Activated CD4-positive, alpha-beta T cell treated with anti-CD3 and anti-CD28 coated beads, Interleukin-2, amount 10 ng/mL, durations not matched to agents 7 days and 5 days (primary cell): ENCODE data around the gene IL20RB. TPM values are rescaled to one million over a fixed set of nuclear protein-coding genes. Genes with fewer than 3 reads are reported as not detected.
"Not testable (repeated sequence)": the region's sequence is repeated elsewhere in the genome, so short reads cannot be mapped to it uniquely, and the experiment has no call there.

Experiments used
- CTCF ChIA-PET: fragments of 350-600 bp; sonication (Branson Sonifier 250); formaldehyde crosslinking; loops from one replicate; lab custom pipeline; 2021; ENCODE audit warnings: antibody characterized with exemption; lab: Charles Lee
- POLR2A ChIA-PET: fragments of 350-600 bp; sonication (Branson Sonifier 250); formaldehyde crosslinking; loops from one replicate; lab custom pipeline; 2021; ENCODE audit warnings: antibody characterized with exemption; lab: Charles Lee
- DNase-seq: peaks from one replicate; pipeline ENCODE4 v3.0.0-alpha.2; 2020
- H3K27ac Mint-ChIP-seq: one replicate; pipeline ENCODE4 v1.8.0; 2021; ENCODE audit warnings: mild to moderate bottlenecking, moderate library complexity, mixed read lengths
- H3K27me3 Mint-ChIP-seq: one replicate; pipeline ENCODE4 v1.8.0; 2021; ENCODE audit warnings: mixed read lengths
- H3K36me3 Mint-ChIP-seq: one replicate; pipeline ENCODE4 v1.8.0; 2021; ENCODE audit warnings: low read depth, mixed read lengths
- H3K4me1 Mint-ChIP-seq: one replicate; pipeline ENCODE4 v1.8.0; 2021; ENCODE audit warnings: mixed read lengths
- H3K4me3 Mint-ChIP-seq: one replicate; pipeline ENCODE4 v1.8.0; 2021; ENCODE audit warnings: mild to moderate bottlenecking, moderate library complexity, mixed read lengths
- H3K9me3 Mint-ChIP-seq: one replicate; pipeline ENCODE4 v1.8.0; 2021; ENCODE audit warnings: mixed read lengths
- total RNA-seq, 2 experiments: library from RNA; stranded (reverse); gene quantifications; one replicate each; pipeline ENCODE4 v1.2.3, GENCODE V29; 2021

Gene IL20RB
- total RNA-seq, 2 experiments from 2014 or later, result 1.2 to 1.6 TPM

DNA sequence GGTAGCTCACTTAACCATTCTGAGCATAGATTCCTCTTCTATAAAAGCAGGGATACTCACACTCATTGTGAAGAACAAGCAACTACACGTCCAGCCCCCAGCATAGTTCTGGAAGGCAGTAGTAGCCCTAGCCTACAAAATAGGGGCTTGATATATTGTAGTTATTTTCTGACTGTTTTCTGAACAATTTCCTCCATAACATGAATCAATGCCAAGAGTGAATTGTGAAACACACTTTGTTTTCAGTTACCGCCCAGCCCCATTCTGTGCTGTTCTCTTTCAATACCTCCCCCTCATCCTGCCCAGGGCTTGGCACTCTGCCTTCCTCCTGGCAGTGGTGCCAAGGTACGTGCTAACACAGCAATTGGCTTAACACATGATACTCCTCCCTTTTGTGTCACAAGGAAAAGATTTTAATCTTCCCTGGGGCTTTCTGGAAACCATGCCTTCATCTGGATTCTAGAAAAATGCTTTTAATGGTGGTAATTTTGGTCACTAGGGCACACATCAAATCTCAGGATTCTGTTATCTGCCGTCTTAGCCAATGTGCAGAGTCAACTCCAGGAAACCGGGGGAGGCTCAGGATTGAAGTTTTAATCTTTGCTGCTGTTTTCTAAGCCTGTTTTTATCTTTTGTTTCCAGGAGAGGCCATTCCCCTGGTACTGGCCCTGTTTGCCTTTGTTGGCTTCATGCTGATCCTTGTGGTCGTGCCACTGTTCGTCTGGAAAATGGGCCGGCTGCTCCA is 37.2 kb downstream of the IL20RB start:
- Mint-ChIP-seq H3K27me3 (no peaks in the 10 kb centered on the region), H3K4me1 (no peaks in the 10 kb centered on the region), H3K9me3 (no peaks in the 10 kb centered on the region), H3K27ac (no peak overlapping the region), H3K36me3 (no peaks in the 10 kb centered on the region), H3K4me3 (no peak overlapping the region)
- ChIA-PET CTCF (no interaction called here), POLR2A (no interaction called here)
- DNase-seq, result no peak

GRCh38 chr3:136995652-136996051 is 37.9 kb downstream of the IL20RB start:
- Mint-ChIP-seq H3K4me1 (no peaks in the 10 kb centered on the region), H3K36me3 (no peaks in the 10 kb centered on the region), H3K4me3 (no peak overlapping the region), H3K27ac (no peak overlapping the region), H3K27me3 (no peaks in the 10 kb centered on the region), H3K9me3 (no peaks in the 10 kb centered on the region)
- CTCF ChIA-PET, result no interaction called here
- DNase-seq, result no peak
- POLR2A ChIA-PET, result no interaction called here

- Mint-ChIP-seq H3K27me3 (no peaks in the 10 kb centered on the region), H3K9me3 (peaks cover 3% of the 10 kb centered on the region), H3K36me3 (peaks cover 5% of the 10 kb centered on the region), H3K27ac (no peak overlapping the region), H3K4me1 (no peaks in the 10 kb centered on the region), H3K4me3 (no peak overlapping the region)
- DNase-seq, result no peak
- CTCF ChIA-PET, result interaction anchor here (1.1 kb wide), 1 partner anchor 15 kb away, joined by 4 read pairs; no protein-coding TSS in a partner anchor
- POLR2A ChIA-PET, result no interaction called here
These were observed 42.3 kb downstream of the IL20RB start for GRCh38 chr3:137000039-137000438.

GRCh38 chr3:137007376-137007775 is 49.6 kb downstream of the IL20RB start:
- H3K36me3 Mint-ChIP-seq, H3K9me3 Mint-ChIP-seq, H3K27ac Mint-ChIP-seq, H3K4me1 Mint-ChIP-seq, H3K4me3 Mint-ChIP-seq, DNase-seq, POLR2A ChIA-PET, H3K27me3 Mint-ChIP-seq: not testable (repeated sequence)
- CTCF ChIA-PET, result interaction anchor here (0.9 kb wide), 1 partner anchor 255 kb away, joined by 4 read pairs; the partner anchor contains the start of gene STAG1

DNA sequence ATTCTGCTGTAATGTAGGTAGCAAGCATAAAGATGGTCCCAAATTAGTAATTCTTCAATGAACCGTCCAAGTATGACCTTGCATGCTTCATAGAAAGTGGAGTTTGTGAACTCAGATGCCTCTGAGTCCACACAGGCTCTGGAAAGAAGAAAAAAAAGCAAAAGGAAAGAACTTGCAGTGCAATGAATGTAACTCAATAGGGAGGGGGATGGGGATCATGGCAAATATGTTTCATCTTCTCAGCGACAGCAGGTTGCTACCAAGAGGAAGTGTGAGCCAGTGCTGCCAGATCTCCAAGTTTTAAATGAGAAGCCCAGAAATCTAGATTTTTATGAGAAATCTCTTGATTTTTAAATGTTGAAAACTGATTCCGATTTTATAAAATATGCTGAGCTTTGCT is 50.3 kb downstream of the IL20RB start:
- Mint-ChIP-seq H3K4me3 (no peak overlapping the region), H3K27ac (no peak overlapping the region), H3K36me3 (no peaks in the 10 kb centered on the region), H3K9me3 (no peaks in the 10 kb centered on the region), H3K4me1 (no peaks in the 10 kb centered on the region), H3K27me3 (no peaks in the 10 kb centered on the region)
- CTCF ChIA-PET, result no interaction called here
- POLR2A ChIA-PET, result no interaction called here
- DNase-seq, result no peak

- no peaks in the 10 kb centered on the region for H3K27me3 Mint-ChIP-seq
- H3K4me3 Mint-ChIP-seq, result no peak overlapping the region
- H3K36me3 Mint-ChIP-seq, result no peaks in the 10 kb centered on the region
- no peak overlapping the region for H3K27ac Mint-ChIP-seq
- DNase-seq, result no peak
- ChIA-PET POLR2A (no interaction called here), CTCF (no interaction called here)
- H3K4me1 Mint-ChIP-seq, result peaks cover 5% of the 10 kb centered on the region
- no peaks in the 10 kb centered on the region for H3K9me3 Mint-ChIP-seq
These were observed 51.2 kb downstream of the IL20RB start for GRCh38 chr3:137008976-137009375.

DNA sequence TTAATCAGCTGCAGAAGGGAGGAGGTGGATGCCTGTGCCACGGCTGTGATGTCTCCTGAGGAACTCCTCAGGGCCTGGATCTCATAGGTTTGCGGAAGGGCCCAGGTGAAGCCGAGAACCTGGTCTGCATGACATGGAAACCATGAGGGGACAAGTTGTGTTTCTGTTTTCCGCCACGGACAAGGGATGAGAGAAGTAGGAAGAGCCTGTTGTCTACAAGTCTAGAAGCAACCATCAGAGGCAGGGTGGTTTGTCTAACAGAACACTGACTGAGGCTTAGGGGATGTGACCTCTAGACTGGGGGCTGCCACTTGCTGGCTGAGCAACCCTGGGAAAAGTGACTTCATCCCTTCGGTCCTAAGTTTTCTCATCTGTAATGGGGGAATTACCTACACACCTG is 52.4 kb downstream of the IL20RB start:
- Mint-ChIP-seq H3K36me3 (no peaks in the 10 kb centered on the region), H3K4me3 (no peak overlapping the region), H3K27me3 (no peaks in the 10 kb centered on the region), H3K4me1 (peaks cover 14% of the 10 kb centered on the region), H3K27ac (no peak overlapping the region), H3K9me3 (no peaks in the 10 kb centered on the region)
- ChIA-PET CTCF (interaction anchor here (0.6 kb wide), 1 partner anchor 368 kb away, joined by 3 read pairs; no protein-coding TSS in a partner anchor), POLR2A (no interaction called here)
- no peak for DNase-seq

GRCh38 chr3:137011153-137011552 is 53.4 kb downstream of the IL20RB start:
- no peaks in the 10 kb centered on the region for H3K36me3 Mint-ChIP-seq
- ChIA-PET POLR2A (no interaction called here), CTCF (interaction anchor here (0.8 to 1.4 kb wide), 2 partner anchors 259 to 724 kb away, joined by 3 to 5 read pairs; partner anchors contain the start of gene STAG1)
- H3K9me3 Mint-ChIP-seq, result no peaks in the 10 kb centered on the region
- H3K4me1 Mint-ChIP-seq, result peaks cover 14% of the 10 kb centered on the region
- H3K27ac Mint-ChIP-seq, result no peak overlapping the region
- DNase-seq, result no peak
- no peaks in the 10 kb centered on the region for H3K27me3 Mint-ChIP-seq
- no peak overlapping the region for H3K4me3 Mint-ChIP-seq

DNA sequence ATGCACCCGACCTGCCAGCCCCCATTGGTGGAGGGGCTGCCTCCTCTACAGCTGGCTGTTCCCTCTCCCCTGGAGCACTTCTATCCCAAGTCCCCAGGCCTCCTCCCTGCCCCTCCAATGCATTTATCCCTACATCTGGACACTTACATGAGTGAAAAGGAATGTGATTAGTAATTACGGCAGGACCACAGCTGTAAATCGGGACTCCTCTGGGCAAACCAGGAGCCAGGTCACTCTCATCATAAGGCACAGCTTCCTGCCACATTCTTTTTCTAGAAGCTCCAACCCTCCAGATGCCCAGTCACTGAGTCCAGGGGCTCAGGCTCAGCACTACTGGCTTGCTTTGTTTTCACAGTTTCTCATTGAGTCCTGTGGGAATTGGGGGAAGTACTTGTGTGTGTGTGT is 54.3 kb downstream of the IL20RB start:
- CTCF ChIA-PET, result interaction anchor here (0.6 to 1.4 kb wide), 3 partner anchors 20 to 260 kb away, joined by 3 to 5 read pairs (median 4); partner anchors contain the start of gene STAG1
- H3K36me3 Mint-ChIP-seq, result no peaks in the 10 kb centered on the region
- H3K4me3 Mint-ChIP-seq, result no peak overlapping the region
- DNase-seq, result no peak
- no peak overlapping the region for H3K27ac Mint-ChIP-seq
- peaks cover 14% of the 10 kb centered on the region for H3K4me1 Mint-ChIP-seq
- POLR2A ChIA-PET, result interaction anchor here (0.7 kb wide), 1 partner anchor 253 kb away, joined by 3 read pairs; no protein-coding TSS in a partner anchor
- no peaks in the 10 kb centered on the region for H3K27me3 Mint-ChIP-seq
- H3K9me3 Mint-ChIP-seq, result no peaks in the 10 kb centered on the region

DNA sequence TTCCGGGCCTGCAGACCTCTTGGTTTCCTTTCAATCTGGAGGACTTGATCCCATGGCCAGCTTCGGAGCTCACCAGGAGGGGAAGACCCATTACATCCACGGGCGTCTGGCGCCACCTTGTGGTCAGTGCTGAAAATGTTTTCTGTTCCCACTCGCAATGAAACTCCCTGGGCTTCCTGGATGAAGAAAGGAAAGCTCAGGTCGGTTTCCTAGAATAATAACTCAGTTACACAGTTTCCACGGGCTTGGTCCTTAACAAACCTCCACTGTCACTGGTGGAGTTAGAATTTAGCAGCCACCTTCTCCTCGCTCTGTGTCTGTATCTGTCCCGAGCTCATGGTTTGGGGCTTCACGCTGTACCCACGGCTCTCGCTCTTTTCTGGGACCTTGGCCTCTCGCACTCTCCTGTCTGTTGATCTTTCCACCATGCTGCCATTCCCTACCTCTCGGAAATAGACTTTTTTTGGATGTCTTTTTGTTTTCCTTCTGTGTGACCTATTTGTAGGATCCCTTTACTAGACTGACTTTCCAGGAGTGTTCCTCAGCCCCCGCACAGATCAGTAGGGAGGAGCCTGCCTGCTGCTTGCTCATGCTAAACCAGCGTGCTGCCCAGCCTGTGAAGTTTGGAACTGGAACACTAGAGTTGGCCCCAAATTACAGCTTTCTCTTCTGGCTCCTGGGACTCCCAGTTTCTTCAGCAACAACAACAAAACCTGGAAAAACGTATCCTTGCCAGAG is 56.3 kb downstream of the IL20RB start:
- no peaks in the 10 kb centered on the region for H3K36me3 Mint-ChIP-seq
- H3K27me3 Mint-ChIP-seq, result no peaks in the 10 kb centered on the region
- peak overlapping the region; percentile 63 for H3K27ac Mint-ChIP-seq
- H3K4me3 Mint-ChIP-seq, result peak overlapping the region; percentile 52
- peak; percentile 85 for DNase-seq
- CTCF ChIA-PET, result interaction anchor here (0.6 to 4.1 kb wide), 38 partner anchors 9 to 960 kb away, joined by 3 to 52 read pairs (median 4); partner anchors contain the start of genes NCK1 and STAG1
- H3K9me3 Mint-ChIP-seq, result no peaks in the 10 kb centered on the region
- POLR2A ChIA-PET, result interaction anchor here (0.6 to 1.1 kb wide), 3 partner anchors 152 to 262 kb away, joined by 3 to 7 read pairs (median 4); partner anchors contain the start of genes NCK1 and STAG1
- peaks cover 14% of the 10 kb centered on the region for H3K4me1 Mint-ChIP-seq

GRCh38 chr3:137017316-137017715 is 59.5 kb downstream of the IL20RB start:
- CTCF ChIA-PET, H3K9me3 Mint-ChIP-seq, H3K27ac Mint-ChIP-seq, H3K4me3 Mint-ChIP-seq, POLR2A ChIA-PET, H3K27me3 Mint-ChIP-seq, H3K36me3 Mint-ChIP-seq, DNase-seq: not testable (repeated sequence)
- H3K4me1 Mint-ChIP-seq, result peaks cover 14% of the 10 kb centered on the region

DNA sequence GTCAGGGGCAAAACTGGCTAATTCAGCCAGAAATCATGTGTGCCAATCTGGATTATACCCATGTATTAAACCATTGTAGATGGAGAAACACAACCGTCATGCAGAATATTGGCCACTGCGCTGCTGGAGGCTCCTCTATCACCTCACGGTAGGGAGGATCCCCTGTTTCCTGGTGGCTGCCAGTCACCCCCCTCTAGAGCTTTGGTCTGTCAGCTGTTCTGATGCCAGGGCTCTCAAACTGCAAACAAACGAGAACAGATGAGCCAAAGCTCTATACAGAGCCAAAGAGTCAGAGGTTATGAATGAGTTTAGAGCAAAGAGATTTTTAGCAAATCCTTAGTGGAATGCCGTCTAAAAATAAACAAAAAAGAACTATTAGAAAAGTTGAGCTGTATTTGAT is 62.5 kb downstream of the IL20RB start:
- Mint-ChIP-seq H3K27me3 (no peaks in the 10 kb centered on the region), H3K36me3 (no peaks in the 10 kb centered on the region), H3K4me1 (no peaks in the 10 kb centered on the region), H3K4me3 (no peak overlapping the region), H3K27ac (no peak overlapping the region), H3K9me3 (no peaks in the 10 kb centered on the region)
- ChIA-PET POLR2A (no interaction called here), CTCF (no interaction called here)
- no peak for DNase-seq

DNA sequence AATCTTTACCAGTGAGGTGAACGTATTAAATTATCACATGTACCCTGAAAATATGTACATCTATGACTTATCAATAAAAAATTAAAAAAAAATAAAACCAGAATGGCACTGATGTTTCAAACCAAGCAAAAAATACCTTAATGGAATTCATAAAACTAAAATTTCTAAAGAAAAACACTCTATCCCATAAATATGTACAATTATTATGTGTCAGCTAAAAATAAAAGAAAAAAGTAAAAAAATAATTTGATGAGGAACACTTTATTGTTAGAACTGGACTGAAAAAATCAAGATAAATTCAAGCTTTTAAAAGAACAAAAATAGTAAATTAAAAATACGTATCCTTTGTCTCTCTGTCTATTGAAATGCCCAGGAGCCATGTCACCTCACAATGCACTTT is 63.1 kb downstream of the IL20RB start:
- DNase-seq, result no peak
- ChIA-PET CTCF (no interaction called here), POLR2A (no interaction called here)
- H3K27ac Mint-ChIP-seq, result no peak overlapping the region
- no peak overlapping the region for H3K4me3 Mint-ChIP-seq
- no peaks in the 10 kb centered on the region for H3K27me3 Mint-ChIP-seq
- no peaks in the 10 kb centered on the region for H3K4me1 Mint-ChIP-seq
- H3K36me3 Mint-ChIP-seq, result no peaks in the 10 kb centered on the region
- H3K9me3 Mint-ChIP-seq, result no peaks in the 10 kb centered on the region
